ENCODE measurements around the gene TOM1. TPM values are rescaled to one million over a fixed set of nuclear protein-coding genes. Genes with fewer than 3 reads are reported as not detected.

TOM1 gene
- total RNA-seq, 1 experiment from 2014 or later, result 49.1 TPM

- Mint-ChIP-seq H3K4me3 (ENCODE audit: low read depth, unreplicated experiment) (no peak overlapping the region), H3K27ac (ENCODE audit: unreplicated experiment) (no peak overlapping the region), H3K36me3 (ENCODE audit: insufficient read depth, unreplicated experiment) (peaks cover 31% of the 10 kb centered on the region), H3K9me3 (ENCODE audit: low read depth, unreplicated experiment) (no peaks in the 10 kb centered on the region), H3K27me3 (ENCODE audit: unreplicated experiment) (no peaks in the 10 kb centered on the region), H3K4me1 (ENCODE audit: low read depth, unreplicated experiment) (no peaks in the 10 kb centered on the region)
- BruUV-seq (replicated peaks), result no TSS peak
- CTCF ChIA-PET, result no interaction called here
- TF ChIP-seq CTCF (IDR thresholded peaks at IDR 0.05; ENCODE audit: unreplicated experiment), result no peak
- intact Hi-C loops (cut with micrococcal nuclease; ENCODE audit: unreplicated experiment), result no loop called here
- no peak for DNase-seq
Observed at GRCh38 chr22:35334004-35334403, 34.3 kb downstream of the TOM1 start.

- CTCF ChIA-PET, result no interaction called here
- Mint-ChIP-seq H3K4me3 (ENCODE audit: low read depth, unreplicated experiment) (no peak overlapping the region), H3K9me3 (ENCODE audit: low read depth, unreplicated experiment) (no peaks in the 10 kb centered on the region), H3K27me3 (ENCODE audit: unreplicated experiment) (no peaks in the 10 kb centered on the region), H3K4me1 (ENCODE audit: low read depth, unreplicated experiment) (no peaks in the 10 kb centered on the region), H3K36me3 (ENCODE audit: insufficient read depth, unreplicated experiment) (peaks cover 34% of the 10 kb centered on the region), H3K27ac (ENCODE audit: unreplicated experiment) (no peak overlapping the region)
- intact Hi-C loops (cut with micrococcal nuclease; ENCODE audit: unreplicated experiment), result no loop called here
- no peak for DNase-seq
- TF ChIP-seq CTCF (IDR thresholded peaks at IDR 0.05; ENCODE audit: unreplicated experiment), result no peak
- no TSS peak for BruUV-seq (replicated peaks)
Observed at GRCh38 chr22:35335468-35335867, 35.8 kb downstream of the TOM1 start.

- no peak overlapping the region for H3K4me3 Mint-ChIP-seq (ENCODE audit: low read depth, unreplicated experiment)
- BruUV-seq (replicated peaks), result no TSS peak
- CTCF ChIA-PET, result no interaction called here
- H3K36me3 Mint-ChIP-seq (ENCODE audit: insufficient read depth, unreplicated experiment), result peaks cover 30% of the 10 kb centered on the region
- no peaks in the 10 kb centered on the region for H3K9me3 Mint-ChIP-seq (ENCODE audit: low read depth, unreplicated experiment)
- TF ChIP-seq CTCF (IDR thresholded peaks at IDR 0.05; ENCODE audit: unreplicated experiment), result no peak
- H3K27me3 Mint-ChIP-seq (ENCODE audit: unreplicated experiment), result no peaks in the 10 kb centered on the region
- DNase-seq, result no peak
- no peak overlapping the region for H3K27ac Mint-ChIP-seq (ENCODE audit: unreplicated experiment)
- H3K4me1 Mint-ChIP-seq (ENCODE audit: low read depth, unreplicated experiment), result no peaks in the 10 kb centered on the region
- intact Hi-C loops (cut with micrococcal nuclease; ENCODE audit: unreplicated experiment), result no loop called here
Observed at GRCh38 chr22:35335936-35336781, 36.5 kb downstream of the TOM1 start.

GRCh38 chr22:35337932-35338331, 38.2 kb downstream of the TOM1 start:
- no peak for DNase-seq
- no peak overlapping the region for H3K27ac Mint-ChIP-seq (ENCODE audit: unreplicated experiment)
- H3K4me1 Mint-ChIP-seq (ENCODE audit: low read depth, unreplicated experiment), result no peaks in the 10 kb centered on the region
- BruUV-seq (replicated peaks), result no TSS peak
- no peak for TF ChIP-seq CTCF (IDR thresholded peaks at IDR 0.05; ENCODE audit: unreplicated experiment)
- no peaks in the 10 kb centered on the region for H3K27me3 Mint-ChIP-seq (ENCODE audit: unreplicated experiment)
- no peaks in the 10 kb centered on the region for H3K9me3 Mint-ChIP-seq (ENCODE audit: low read depth, unreplicated experiment)
- CTCF ChIA-PET, result interaction anchor here (1.0 to 1.5 kb wide), 2 partner anchors 36 to 106 kb away, joined by 3 read pairs; no protein-coding TSS in a partner anchor
- intact Hi-C loops (cut with micrococcal nuclease; ENCODE audit: unreplicated experiment), result no loop called here
- H3K36me3 Mint-ChIP-seq (ENCODE audit: insufficient read depth, unreplicated experiment), result peaks cover 23% of the 10 kb centered on the region
- no peak overlapping the region for H3K4me3 Mint-ChIP-seq (ENCODE audit: low read depth, unreplicated experiment)

Measured in Calu3 (cell line).